ENCODE measurements around the gene ST6GAL1.

- no peak for TF ChIP-seq CTCF (IDR thresholded peaks at IDR 0.05)
- no peak for TF ChIP-seq POLR2A (IDR thresholded peaks at IDR 0.05)
These were observed 21.1 kb upstream of the ST6GAL1 start for GRCh38 chr3:186909078-186909853.

All from uterus (tissue), 2 donors.